Measurements from ENCODE around the gene MTRF1L.

The MTRF1L gene

GRCh38 chr6:152957796-152958195, 44.7 kb downstream of the MTRF1L start:
- TF ChIP-seq, protein P1, sequence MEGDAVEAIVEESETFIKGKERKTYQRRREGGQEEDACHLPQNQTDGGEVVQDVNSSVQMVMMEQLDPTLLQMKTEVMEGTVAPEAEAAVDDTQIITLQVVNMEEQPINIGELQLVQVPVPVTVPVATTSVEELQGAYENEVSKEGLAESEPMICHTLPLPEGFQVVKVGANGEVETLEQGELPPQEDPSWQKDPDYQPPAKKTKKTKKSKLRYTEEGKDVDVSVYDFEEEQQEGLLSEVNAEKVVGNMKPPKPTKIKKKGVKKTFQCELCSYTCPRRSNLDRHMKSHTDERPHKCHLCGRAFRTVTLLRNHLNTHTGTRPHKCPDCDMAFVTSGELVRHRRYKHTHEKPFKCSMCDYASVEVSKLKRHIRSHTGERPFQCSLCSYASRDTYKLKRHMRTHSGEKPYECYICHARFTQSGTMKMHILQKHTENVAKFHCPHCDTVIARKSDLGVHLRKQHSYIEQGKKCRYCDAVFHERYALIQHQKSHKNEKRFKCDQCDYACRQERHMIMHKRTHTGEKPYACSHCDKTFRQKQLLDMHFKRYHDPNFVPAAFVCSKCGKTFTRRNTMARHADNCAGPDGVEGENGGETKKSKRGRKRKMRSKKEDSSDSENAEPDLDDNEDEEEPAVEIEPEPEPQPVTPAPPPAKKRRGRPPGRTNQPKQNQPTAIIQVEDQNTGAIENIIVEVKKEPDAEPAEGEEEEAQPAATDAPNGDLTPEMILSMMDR (IDR thresholded peaks at IDR 0.05; ENCODE audit: borderline replicate concordance, control extremely low read depth, extremely low read depth, insufficient read depth, missing control alignments) = no peak
- DNase-seq (ENCODE audit: low spot score) = no peak
- in situ Hi-C loops (cut with MboI; ENCODE audit: low sequenced_read_pairs, unreplicated experiment) = loop anchor here (10.0 kb wide), 1 partner anchor 67 kb away; no protein-coding TSS in a partner anchor

DNA sequence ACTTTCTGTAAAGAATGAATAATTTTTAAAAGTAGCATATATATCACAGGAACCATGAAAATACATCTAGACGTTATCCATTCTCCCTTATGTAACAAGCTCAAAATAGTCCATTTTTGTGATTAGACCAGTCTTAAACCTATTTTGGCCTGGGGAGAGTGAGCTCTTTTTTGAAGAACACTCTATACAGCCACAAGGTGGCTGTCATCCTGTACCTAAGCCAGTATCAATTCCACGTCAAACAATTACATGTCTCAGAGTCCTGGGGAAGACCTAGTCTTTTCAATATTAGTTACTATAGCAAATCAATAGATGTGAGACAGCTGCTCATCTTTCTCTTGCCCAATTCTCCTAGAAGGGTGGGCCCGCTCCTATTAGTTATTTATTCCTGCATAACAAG, 48.1 kb downstream of the MTRF1L start:
- TF ChIP-seq, protein P1 (IDR thresholded peaks at IDR 0.05; ENCODE audit: borderline replicate concordance, control extremely low read depth, extremely low read depth, insufficient read depth, missing control alignments) = peak; percentile 10
- DNase-seq (ENCODE audit: low spot score) = peak; percentile 32
- in situ Hi-C loops (cut with MboI; ENCODE audit: low sequenced_read_pairs, unreplicated experiment) = loop anchor here (10.0 kb wide), 1 partner anchor 70 kb away; no protein-coding TSS in a partner anchor

- TF ChIP-seq, protein P1 (IDR thresholded peaks at IDR 0.05; ENCODE audit: borderline replicate concordance, control extremely low read depth, extremely low read depth, insufficient read depth, missing control alignments) = peak; percentile 42
- DNase-seq (ENCODE audit: low spot score) = peak; percentile 43
- in situ Hi-C loops (cut with MboI; ENCODE audit: low sequenced_read_pairs, unreplicated experiment) = loop anchor here (10.0 kb wide), 1 partner anchor 72 kb away; no protein-coding TSS in a partner anchor
These were observed 49.5 kb downstream of the MTRF1L start for GRCh38 chr6:152952866-152953509.

GRCh38 chr6:152952045-152952444, 50.5 kb downstream of the MTRF1L start:
- in situ Hi-C loops (cut with MboI; ENCODE audit: low sequenced_read_pairs, unreplicated experiment) = loop anchor here (10.0 kb wide), 1 partner anchor 73 kb away; no protein-coding TSS in a partner anchor
- DNase-seq (ENCODE audit: low spot score) = no peak
- TF ChIP-seq, protein P1 (IDR thresholded peaks at IDR 0.05; ENCODE audit: borderline replicate concordance, control extremely low read depth, extremely low read depth, insufficient read depth, missing control alignments) = no peak

- DNase-seq (ENCODE audit: low spot score) = no peak
- TF ChIP-seq, protein P1 (IDR thresholded peaks at IDR 0.05; ENCODE audit: borderline replicate concordance, control extremely low read depth, extremely low read depth, insufficient read depth, missing control alignments) = no peak
- in situ Hi-C loops (cut with MboI; ENCODE audit: low sequenced_read_pairs, unreplicated experiment) = loop anchor here (10.0 kb wide), 1 partner anchor 75 kb away; no protein-coding TSS in a partner anchor
These were observed 52.3 kb downstream of the MTRF1L start for GRCh38 chr6:152950240-152950639.

DNA sequence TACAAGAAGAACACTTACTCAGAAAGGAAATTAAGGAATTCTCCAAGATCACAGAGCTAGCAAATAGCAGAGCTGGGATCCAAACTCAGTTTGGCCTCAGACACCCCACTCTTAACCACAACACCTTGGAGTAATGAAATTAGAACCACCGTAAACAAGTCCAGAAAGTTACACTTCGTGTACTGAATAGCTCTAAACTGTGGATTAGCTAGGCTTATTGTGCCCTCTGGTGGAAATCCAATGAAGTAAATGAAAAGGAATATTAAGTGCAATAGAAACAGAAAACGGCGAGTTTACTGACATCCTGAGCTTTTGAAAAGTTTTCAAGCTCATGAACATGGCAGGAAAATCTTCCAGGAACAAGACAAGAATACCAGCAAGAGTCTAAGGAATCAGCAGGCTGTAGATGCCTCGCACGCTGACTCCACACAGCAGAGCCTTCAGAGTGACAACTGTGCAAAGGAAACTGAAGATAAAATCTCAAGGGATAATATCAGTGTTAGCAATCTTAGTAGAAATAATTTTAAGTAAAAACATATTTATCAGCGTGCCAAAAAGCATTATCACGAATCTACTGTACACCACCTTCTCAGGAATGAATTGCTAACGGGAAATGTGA, 54.2 kb downstream of the MTRF1L start:
- TF ChIP-seq, protein P1 (IDR thresholded peaks at IDR 0.05; ENCODE audit: borderline replicate concordance, control extremely low read depth, extremely low read depth, insufficient read depth, missing control alignments) = peak; percentile 37
- in situ Hi-C loops (cut with MboI; ENCODE audit: low sequenced_read_pairs, unreplicated experiment) = no loop called here
- DNase-seq (ENCODE audit: low spot score) = peak; percentile 49

Measured in GM13976 (cell line).